ENCODE results near the gene ZNF491. TPM values are rescaled to one million over a fixed set of nuclear protein-coding genes. Genes with fewer than 3 reads are reported as not detected.
"Not testable (repeated sequence)": the region's sequence is repeated elsewhere in the genome, so short reads cannot be mapped to it uniquely, and the experiment has no call there.

Gene ZNF491
- total RNA-seq, 1 experiment from 2014 or later: not detected

DNA sequence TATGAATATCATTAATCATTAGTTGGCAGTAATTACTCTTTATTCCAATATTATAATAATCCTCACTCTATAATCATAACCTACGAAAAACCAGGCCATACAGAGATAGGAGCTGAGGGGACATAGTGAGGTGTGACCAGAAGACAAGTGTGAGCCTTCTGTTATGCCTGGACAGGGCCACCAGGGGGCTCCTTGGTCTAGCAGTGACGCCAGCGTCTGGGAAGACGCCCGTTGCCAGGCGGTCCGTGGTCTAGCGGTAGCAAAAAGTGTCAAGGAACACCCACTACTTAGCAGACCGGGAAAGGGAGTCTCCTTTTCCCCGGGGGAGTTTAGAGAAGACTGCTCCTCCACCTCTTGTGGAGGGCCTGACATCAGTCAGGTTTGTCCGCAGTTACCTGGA, 26.8 kb upstream of the ZNF491 start:
- H3K4me1 ChIP-seq (ENCODE audit: control insufficient read depth in 1 of 2, insufficient read depth in 2 of 2, low read length in 2 of 2); H3K79me2 ChIP-seq (ENCODE audit: insufficient read depth, low read length); H4K20me1 ChIP-seq (ENCODE audit: insufficient read depth); ATAC-seq; H3K9me3 ChIP-seq (ENCODE audit: control insufficient read depth in 1 of 2, insufficient read depth in 1 of 2, low read depth in 1 of 2, low read length in 2 of 2); H3K4me2 ChIP-seq (ENCODE audit: low read length); H3K27me3 ChIP-seq (ENCODE audit: insufficient read depth, low read length); H3K27ac ChIP-seq (ENCODE audit: low read depth, low read length); DNase-seq (ENCODE audit: low read depth, low spot score); H2AFZ ChIP-seq (ENCODE audit: low read depth, low read length, poor library complexity, severe bottlenecking); POLR2A ChIA-PET; intact Hi-C loops (cut with micrococcal nuclease); H3K9ac ChIP-seq (ENCODE audit: low read length); H3K4me3 ChIP-seq (replicated peaks in 1 of 2; ENCODE audit: low read depth in 1 of 2, low read length in 2 of 2); RAD21 ChIA-PET (ENCODE audit: low non-redundant PET in 1 of 2, low total read pairs in 2 of 2, uncharacterized antibody in 2 of 2, unreplicated experiment in 2 of 2); H3K9me2 ChIP-seq (ENCODE audit: insufficient read depth); BruUV-seq (replicated peaks); CTCF ChIA-PET; H3K36me3 ChIP-seq (ENCODE audit: control insufficient read depth in 1 of 2, insufficient read depth in 2 of 2, low read length in 2 of 2): not testable (repeated sequence)
- TF ChIP-seq, protein P1, sequence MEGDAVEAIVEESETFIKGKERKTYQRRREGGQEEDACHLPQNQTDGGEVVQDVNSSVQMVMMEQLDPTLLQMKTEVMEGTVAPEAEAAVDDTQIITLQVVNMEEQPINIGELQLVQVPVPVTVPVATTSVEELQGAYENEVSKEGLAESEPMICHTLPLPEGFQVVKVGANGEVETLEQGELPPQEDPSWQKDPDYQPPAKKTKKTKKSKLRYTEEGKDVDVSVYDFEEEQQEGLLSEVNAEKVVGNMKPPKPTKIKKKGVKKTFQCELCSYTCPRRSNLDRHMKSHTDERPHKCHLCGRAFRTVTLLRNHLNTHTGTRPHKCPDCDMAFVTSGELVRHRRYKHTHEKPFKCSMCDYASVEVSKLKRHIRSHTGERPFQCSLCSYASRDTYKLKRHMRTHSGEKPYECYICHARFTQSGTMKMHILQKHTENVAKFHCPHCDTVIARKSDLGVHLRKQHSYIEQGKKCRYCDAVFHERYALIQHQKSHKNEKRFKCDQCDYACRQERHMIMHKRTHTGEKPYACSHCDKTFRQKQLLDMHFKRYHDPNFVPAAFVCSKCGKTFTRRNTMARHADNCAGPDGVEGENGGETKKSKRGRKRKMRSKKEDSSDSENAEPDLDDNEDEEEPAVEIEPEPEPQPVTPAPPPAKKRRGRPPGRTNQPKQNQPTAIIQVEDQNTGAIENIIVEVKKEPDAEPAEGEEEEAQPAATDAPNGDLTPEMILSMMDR (IDR thresholded peaks at IDR 0.05 in 2 of 3, conservative IDR thresholded peaks at IDR 0.05 in 1 of 3; ENCODE audit: borderline replicate concordance in 1 of 3, insufficient read depth in 1 of 3, low read depth in 2 of 3, low read length in 2 of 3): peak in 2 of 3 experiments; percentile 27 to 37; a peak in 3 of 6 replicates

DNA sequence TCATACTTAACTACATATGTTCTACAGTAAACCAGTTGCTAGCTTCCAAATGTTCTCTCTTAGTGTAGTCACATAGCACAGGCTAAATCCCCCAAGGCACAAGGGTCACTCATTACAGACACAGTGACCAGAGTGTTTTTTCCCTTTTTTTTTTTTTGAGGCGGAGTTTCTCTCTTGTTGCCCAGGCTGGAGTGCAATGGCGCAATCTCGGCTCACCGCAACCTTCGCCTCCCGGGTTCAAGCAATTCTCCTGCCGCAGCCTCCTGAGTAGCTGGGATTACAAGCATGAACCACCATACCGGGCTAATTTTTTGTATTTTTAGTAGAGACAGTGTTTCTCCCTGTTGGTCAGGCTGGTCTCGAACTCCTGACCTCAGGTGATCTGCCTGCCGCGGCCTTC, 21.7 kb upstream of the ZNF491 start:
- CTCF ChIA-PET; DNase-seq (ENCODE audit: low read depth, low spot score); RAD21 ChIA-PET (ENCODE audit: low non-redundant PET in 1 of 2, low total read pairs in 2 of 2, uncharacterized antibody in 2 of 2, unreplicated experiment in 2 of 2); H3K9me2 ChIP-seq (ENCODE audit: insufficient read depth); intact Hi-C loops (cut with micrococcal nuclease); ATAC-seq; H2AFZ ChIP-seq (ENCODE audit: low read depth, low read length, poor library complexity, severe bottlenecking); H3K9ac ChIP-seq (ENCODE audit: low read length); H3K4me3 ChIP-seq (replicated peaks in 1 of 2; ENCODE audit: low read depth in 1 of 2, low read length in 2 of 2); H3K4me2 ChIP-seq (ENCODE audit: low read length); H3K36me3 ChIP-seq (ENCODE audit: control insufficient read depth in 1 of 2, insufficient read depth in 2 of 2, low read length in 2 of 2); POLR2A ChIA-PET; H3K4me1 ChIP-seq (ENCODE audit: control insufficient read depth in 1 of 2, insufficient read depth in 2 of 2, low read length in 2 of 2); H4K20me1 ChIP-seq (ENCODE audit: insufficient read depth); H3K27me3 ChIP-seq (ENCODE audit: insufficient read depth, low read length); H3K27ac ChIP-seq (ENCODE audit: low read depth, low read length); BruUV-seq (replicated peaks); H3K79me2 ChIP-seq (ENCODE audit: insufficient read depth, low read length): not testable (repeated sequence)
- H3K9me3 ChIP-seq (ENCODE audit: control insufficient read depth in 1 of 2, insufficient read depth in 1 of 2, low read depth in 1 of 2, low read length in 2 of 2): peaks cover 15 to 24% of the 10 kb centered on the region in 2 experiments; a peak in 3 of 4 replicates

Data from HCT116 (cell line).